Ascending aorta (tissue), 2 donors: ENCODE results near the gene CYB5D1. TPM values are rescaled to one million over a fixed set of nuclear protein-coding genes. Genes with fewer than 3 reads are reported as not detected.

Experiments
- DNase-seq, 2 donors: peaks; one replicate each; pipeline ENCODE4 v3.0.0-alpha.2; 2019; ENCODE audit warnings: low spot score in 2 of 2
- H3K27ac ChIP-seq, 2 donors: fragments of 200-600 bp; sonication (generic); one replicate each; pipeline ENCODE4 v1.5.1; 2016 to 2017; ENCODE audit warnings: mild to moderate bottlenecking in 1 of 2
- H3K27me3 ChIP-seq: fragments of 200-600 bp; sonication (generic); one replicate; pipeline ENCODE4 v1.5.1; 2017
- H3K36me3 ChIP-seq, 2 donors: fragments of 200-600 bp; sonication (generic); one replicate each; pipeline ENCODE4 v1.5.1; 2016
- H3K4me1 ChIP-seq, 2 donors: fragments of 200-600 bp; sonication (generic); one replicate each; pipeline ENCODE4 v1.5.1; 2016 to 2017; ENCODE audit warnings: mild to moderate bottlenecking in 1 of 2
- H3K4me3 ChIP-seq, 2 donors: fragments of 200-600 bp; sonication (generic); one replicate each; pipeline ENCODE4 v1.5.1; 2016 to 2017; ENCODE audit warnings: mild to moderate bottlenecking in 1 of 2
- H3K9me3 ChIP-seq, 2 donors: fragments of 200-600 bp; sonication (generic); one replicate each; pipeline ENCODE4 v1.5.1; 2016
- CTCF ChIP-seq, 3 experiments: fragments of 200-600 bp in 2 of 3; fragments of 450-650 bp in 1 of 3; sonication (generic) in 2 of 3; IDR thresholded peaks; one replicate each; pipeline ENCODE4 v1.5.1; 2016 to 2019; ENCODE audit warnings: antibody characterized with exemption in 3 of 3, mild to moderate bottlenecking in 1 of 3, moderate library complexity in 1 of 3
- intact Hi-C: fragments of 100-400 bp; cut with DNase I; formaldehyde crosslinking; loops from one replicate; pipeline ENCODE4 v1.15.1; 2023
- total RNA-seq: library from RNA; depleted of rRNA; stranded (reverse); fragments of >200 nt; gene quantifications from one replicate; pipeline ENCODE4 v1.1.0, GENCODE V29; 2016

The CYB5D1 gene
- total RNA-seq, 1 donor from 2014 or later, result 0.21 TPM

GRCh38 chr17:7889166-7889955 lies 31.6 kb downstream of the CYB5D1 start:
- peak overlapping the region in 1 of 2 donors; percentile 95 for H3K4me3 ChIP-seq
- TF ChIP-seq CTCF (IDR thresholded peaks at IDR 0.05), result peak; percentile 46 to 53 (median 49)
- no peaks in the 10 kb centered on the region for H3K9me3 ChIP-seq
- peak overlapping the region; percentile 90 to 91 for H3K27ac ChIP-seq
- intact Hi-C loops, result loop anchor here (2.0 kb wide), 2 partner anchors 25 to 27 kb away; no protein-coding TSS in a partner anchor
- peaks cover 20 to 30% of the 10 kb centered on the region in 2 donors for H3K36me3 ChIP-seq
- DNase-seq, result peak; percentile 92 to 97
- H3K27me3 ChIP-seq, result no peaks in the 10 kb centered on the region
- H3K4me1 ChIP-seq, result peaks cover 19 to 24% of the 10 kb centered on the region in 2 donors

- H3K27ac ChIP-seq, result no peak overlapping the region
- H3K4me1 ChIP-seq, result peaks cover 14 to 17% of the 10 kb centered on the region in 2 donors
- H3K27me3 ChIP-seq, result no peaks in the 10 kb centered on the region
- no peak overlapping the region for H3K4me3 ChIP-seq
- intact Hi-C loops, result no loop called here
- peaks cover 50 to 65% of the 10 kb centered on the region in 2 donors for H3K36me3 ChIP-seq
- DNase-seq, result no peak
- no peaks in the 10 kb centered on the region for H3K9me3 ChIP-seq
- no peak for TF ChIP-seq CTCF (IDR thresholded peaks at IDR 0.05)
These were observed 35.5 kb downstream of the CYB5D1 start for GRCh38 chr17:7893187-7893880.

GRCh38 chr17:7894226-7894625 lies 36.4 kb downstream of the CYB5D1 start:
- Histone ChIP-seq H3K36me3 (peaks cover 59 to 74% of the 10 kb centered on the region in 2 donors), H3K9me3 (no peaks in the 10 kb centered on the region)
- DNase-seq, result no peak

DNA sequence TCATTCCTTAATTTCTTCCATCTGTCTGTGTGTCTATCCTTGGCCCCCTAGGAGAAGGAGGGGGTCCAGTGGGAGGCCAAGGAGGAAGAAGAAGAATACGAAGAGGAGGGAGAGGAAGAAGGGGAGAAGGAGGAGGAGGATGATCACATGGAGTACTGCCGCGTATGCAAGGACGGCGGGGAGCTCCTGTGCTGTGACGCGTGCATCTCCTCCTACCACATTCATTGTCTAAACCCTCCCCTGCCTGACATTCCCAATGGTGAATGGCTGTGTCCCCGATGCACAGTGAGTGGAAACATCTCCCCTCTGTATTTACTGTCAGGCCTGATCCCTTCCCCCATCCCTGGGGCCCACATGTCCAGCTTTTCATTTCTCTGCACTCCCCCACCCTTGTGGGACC lies 37.1 kb downstream of the CYB5D1 start:
- Histone ChIP-seq H3K9me3 (no peaks in the 10 kb centered on the region), H3K4me3 (no peak overlapping the region), H3K27me3 (no peaks in the 10 kb centered on the region), H3K27ac (no peak overlapping the region), H3K36me3 (peaks cover 65 to 80% of the 10 kb centered on the region in 2 donors), H3K4me1 (peaks cover under 1 to 2% of the 10 kb centered on the region in 2 donors)
- intact Hi-C loops, result no loop called here
- no peak for TF ChIP-seq CTCF (IDR thresholded peaks at IDR 0.05)
- DNase-seq, result no peak

More at GRCh38 chr17:7894226-7894625, 36.4 kb downstream of the CYB5D1 start:
- no peak for TF ChIP-seq CTCF (IDR thresholded peaks at IDR 0.05)
- no peak overlapping the region for H3K27ac ChIP-seq
- H3K4me1 ChIP-seq, result peaks cover 6 to 8% of the 10 kb centered on the region in 2 donors
- no peak overlapping the region for H3K4me3 ChIP-seq
- intact Hi-C loops, result no loop called here
- H3K27me3 ChIP-seq, result no peaks in the 10 kb centered on the region

DNA sequence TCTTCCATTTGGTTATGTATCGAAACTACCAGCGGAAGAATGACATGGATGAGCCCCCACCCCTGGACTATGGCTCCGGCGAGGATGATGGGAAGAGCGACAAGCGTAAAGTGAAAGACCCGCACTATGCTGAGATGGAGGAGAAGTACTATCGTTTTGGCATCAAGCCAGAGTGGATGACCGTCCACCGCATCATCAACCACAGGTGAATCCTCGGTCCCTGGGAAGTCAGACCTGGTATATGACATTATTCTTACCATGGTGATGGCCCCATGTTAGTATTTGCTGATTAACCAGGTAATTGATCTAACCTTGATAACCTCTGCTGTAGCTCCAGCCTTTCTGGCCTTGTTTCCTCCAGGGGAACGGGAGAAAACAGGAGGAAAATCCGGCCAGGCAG lies 39.3 kb downstream of the CYB5D1 start:
- Histone ChIP-seq H3K27ac (no peak overlapping the region), H3K9me3 (no peaks in the 10 kb centered on the region), H3K36me3 (peaks cover 80 to 85% of the 10 kb centered on the region in 2 donors), H3K4me1 (no peaks in the 10 kb centered on the region), H3K4me3 (no peak overlapping the region), H3K27me3 (no peaks in the 10 kb centered on the region)
- intact Hi-C loops, result no loop called here
- TF ChIP-seq CTCF (IDR thresholded peaks at IDR 0.05), result no peak
- no peak for DNase-seq
